ENCODE data around the gene HK1.
A peak's percentile ranks its signal among the peaks of the same experiment; 100 is the strongest.
"Not testable (repeated sequence)": the region's sequence is repeated elsewhere in the genome, so short reads cannot be mapped to it uniquely, and the experiment has no call there.

Gene HK1

GRCh38 chr10:69303632-69304051 is 25.3 kb downstream of the HK1 start:
- DNase-seq (ENCODE audit: low read depth), result no peak
- no peak for TF ChIP-seq CTCF (IDR thresholded peaks at IDR 0.05; ENCODE audit: control insufficient read depth, extremely low read depth, insufficient read depth)
- H3K4me3 ChIP-seq (ENCODE audit: low read depth, low read length), result no peak overlapping the region

GRCh38 chr10:69306421-69306820 is 28.1 kb downstream of the HK1 start:
- DNase-seq (ENCODE audit: low read depth), result no peak
- no peak overlapping the region for H3K4me3 ChIP-seq (ENCODE audit: low read depth, low read length)
- TF ChIP-seq CTCF (IDR thresholded peaks at IDR 0.05; ENCODE audit: control insufficient read depth, extremely low read depth, insufficient read depth), result no peak

GRCh38 chr10:69307434-69307833 is 29.1 kb downstream of the HK1 start:
- DNase-seq (ENCODE audit: low read depth), result no peak
- no peak for TF ChIP-seq CTCF (IDR thresholded peaks at IDR 0.05; ENCODE audit: control insufficient read depth, extremely low read depth, insufficient read depth)
- H3K4me3 ChIP-seq (ENCODE audit: low read depth, low read length), result no peak overlapping the region

GRCh38 chr10:69308304-69308703 is 30.0 kb downstream of the HK1 start:
- DNase-seq (ENCODE audit: low read depth); H3K4me3 ChIP-seq (ENCODE audit: low read depth, low read length): not testable (repeated sequence)

- TF ChIP-seq CTCF (IDR thresholded peaks at IDR 0.05; ENCODE audit: control insufficient read depth, extremely low read depth, insufficient read depth), result no peak
- DNase-seq (ENCODE audit: low read depth), result no peak
- H3K4me3 ChIP-seq (ENCODE audit: low read depth, low read length), result no peak overlapping the region
Observed at GRCh38 chr10:69311309-69311708, 33.0 kb downstream of the HK1 start.

GRCh38 chr10:69312528-69312927 is 34.2 kb downstream of the HK1 start:
- no peak for TF ChIP-seq CTCF (IDR thresholded peaks at IDR 0.05; ENCODE audit: control insufficient read depth, extremely low read depth, insufficient read depth)
- H3K4me3 ChIP-seq (ENCODE audit: low read depth, low read length), result no peak overlapping the region
- DNase-seq (ENCODE audit: low read depth), result no peak

- H3K4me3 ChIP-seq (ENCODE audit: low read depth, low read length), result no peak overlapping the region
- TF ChIP-seq CTCF (IDR thresholded peaks at IDR 0.05; ENCODE audit: control insufficient read depth, extremely low read depth, insufficient read depth), result no peak
- DNase-seq (ENCODE audit: low read depth), result peak; percentile 88
Observed at GRCh38 chr10:69315100-69315542, 36.8 kb downstream of the HK1 start.
